GM12878 (cell line): ENCODE results near the gene MYOM1. TPM values are rescaled to one million over a fixed set of nuclear protein-coding genes. Genes with fewer than 3 reads are reported as not detected.

Source experiments
- ATAC-seq: fragments of 200-7000 bp; cut with Tn5 transposase; 3 replicates; pipeline ENCODE4 v1.9.1; 2020; ENCODE audit warnings: mild to moderate bottlenecking, moderate library complexity
- BruUV-seq: library from RNA; stranded (reverse); fragments of 400-500 nt; replicated peaks from 2 replicates; lab custom pipeline; 2021; lab: Mats Ljungman, UMichigan
- CTCF ChIA-PET: fragments of 300-600 bp; sonication (Branson Sonifier 250); formaldehyde crosslinking; extraction: SDS; loops from one replicate; lab custom pipeline; 2021; ENCODE audit warnings: inconsistent platforms; lab: Yijun Ruan, JAX
- POLR2A ChIA-PET: fragments of 350-600 bp; formaldehyde crosslinking; extraction: SDS; loops from one replicate; lab custom pipeline; 2021; ENCODE audit warnings: inconsistent platforms; lab: Charles Lee
- RAD21 ChIA-PET: fragments of 300-600 bp; sonication (Branson Sonifier 250); formaldehyde crosslinking; loops from one replicate; lab custom pipeline; 2023; ENCODE audit warnings: antibody characterized with exemption; ENCODE audit not compliant: unreplicated experiment; lab: Charles Lee
- SMC1A ChIA-PET: fragments of 300-600 bp; sonication (Branson Sonifier 250); formaldehyde crosslinking; loops from one replicate; lab custom pipeline; 2023; ENCODE audit not compliant: unreplicated experiment, uncharacterized antibody; lab: Charles Lee
- DNase-seq: peaks from one replicate; pipeline ENCODE4 v3.0.0-alpha.2; 2011; ENCODE audit warnings: low read depth, low spot score
- FAIRE-seq: peaks from 3 replicates; lab custom pipeline; 2011; peaks lifted over from hg19 to GRCh38; lab: Jason Lieb, UNC
- H2AFZ ChIP-seq: 2 replicates; pipeline ENCODE4 v1.6.0; 2011; ENCODE audit warnings: low read depth, low read length, control low read depth; ENCODE audit not compliant: control insufficient read depth
- H3K27ac ChIP-seq: 2 replicates; pipeline ENCODE4 v1.5.1; 2011; ENCODE audit warnings: control low read depth; ENCODE audit not compliant: control insufficient read depth, insufficient read depth
- H3K27me3 ChIP-seq, 2 experiments: replicated peaks in 1 of 2; 2 replicates each; pipeline versions ENCODE4 v1.6.0 to v1.6.1; 2011; ENCODE audit warnings: low read length in 1 of 2; ENCODE audit not compliant: control insufficient read depth in 2 of 2, insufficient read depth in 2 of 2
- H3K36me3 ChIP-seq, 2 experiments: 2 replicates each; pipeline ENCODE4 v1.5.1; 2011; ENCODE audit warnings: low read length in 1 of 2; ENCODE audit not compliant: control insufficient read depth in 2 of 2, insufficient read depth in 2 of 2
- H3K4me1 ChIP-seq: 2 replicates; pipeline ENCODE4 v1.6.1; 2011; ENCODE audit warnings: mild to moderate bottlenecking, low read length, moderate library complexity, mixed read lengths; ENCODE audit not compliant: control insufficient read depth, insufficient read depth
- H3K4me2 ChIP-seq: 2 replicates; pipeline ENCODE4 v1.6.0; 2011; ENCODE audit warnings: control low read depth; ENCODE audit not compliant: control insufficient read depth, insufficient read depth
- H3K4me3 ChIP-seq: fragments of 200-600 bp; sonication (generic); 2 replicates; pipeline ENCODE4 v1.5.1; 2016
- H3K79me2 ChIP-seq: 2 replicates; pipeline ENCODE4 v1.6.0; 2011; ENCODE audit warnings: low read length; ENCODE audit not compliant: control insufficient read depth, insufficient read depth
- H3K9ac ChIP-seq: 2 replicates; pipeline ENCODE4 v1.8.0; 2011; ENCODE audit warnings: low read length, control low read depth, mixed read lengths; ENCODE audit not compliant: control insufficient read depth, insufficient read depth
- H3K9me3 ChIP-seq: replicated peaks from 3 replicates; pipeline ENCODE4 v1.5.1; 2011; ENCODE audit warnings: mild to moderate bottlenecking, low read length; ENCODE audit not compliant: control insufficient read depth, insufficient read depth
- H4K20me1 ChIP-seq: 2 replicates; pipeline ENCODE4 v1.6.0; 2011; ENCODE audit not compliant: control insufficient read depth, insufficient read depth
- CEBPB ChIP-seq, 2 experiments: fragments of 150-350 bp in 1 of 2; IDR thresholded peaks; 2 replicates each; pipeline ENCODE4 v1.6.1; 2012 to 2014; ENCODE audit warnings: low read depth in 2 of 2, low read length in 2 of 2, borderline replicate concordance in 1 of 2, inconsistent platforms in 1 of 2
- CREM ChIP-seq: IDR thresholded peaks from 2 replicates; pipeline ENCODE4 v1.6.1; 2014; ENCODE audit warnings: antibody characterized with exemption, low read depth
- IRF5 ChIP-seq: fragments of 450-650 bp; IDR thresholded peaks from 2 replicates; pipeline ENCODE4 v1.6.1; 2017; ENCODE audit warnings: borderline replicate concordance
- JUNB ChIP-seq: IDR thresholded peaks from 2 replicates; pipeline ENCODE4 v1.6.1; 2016; ENCODE audit warnings: antibody characterized with exemption, mild to moderate bottlenecking
- MLLT1 ChIP-seq: fragments of 450-650 bp; IDR thresholded peaks from 2 replicates; pipeline ENCODE4 v1.6.1; 2016; ENCODE audit warnings: mild to moderate bottlenecking
- MXI1 ChIP-seq: fragments of 150-350 bp; IDR thresholded peaks from 2 replicates; pipeline ENCODE4 v1.6.1; 2011; ENCODE audit warnings: low read depth, mild to moderate bottlenecking, inconsistent platforms, low read length, improper control_type of control experiment
- NFYA ChIP-seq: IDR thresholded peaks from 2 replicates; pipeline ENCODE4 v1.6.1; 2011; ENCODE audit warnings: low read depth, mild to moderate bottlenecking, low read length, improper control_type of control experiment, borderline replicate concordance
- NR2C1 ChIP-seq: fragments of 450-650 bp; IDR thresholded peaks from 2 replicates; pipeline ENCODE4 v1.6.1; 2017; ENCODE audit warnings: antibody characterized with exemption, mild to moderate bottlenecking, moderate library complexity
- NR2F1 ChIP-seq: fragments of 450-650 bp; conservative IDR thresholded peaks from 2 replicates; pipeline ENCODE4 v1.6.1; 2017; ENCODE audit warnings: mild to moderate bottlenecking
- PKNOX1 ChIP-seq: fragments of 450-650 bp; IDR thresholded peaks from 2 replicates; pipeline ENCODE4 v1.6.1; 2016; ENCODE audit warnings: mild to moderate bottlenecking
- RAD51 ChIP-seq: fragments of 450-650 bp; IDR thresholded peaks from 2 replicates; pipeline ENCODE4 v1.6.1; 2016; ENCODE audit warnings: moderate library complexity, mild to moderate bottlenecking, inconsistent platforms
- TCF7 ChIP-seq: IDR thresholded peaks from 2 replicates; pipeline ENCODE4 v1.6.1; 2014; ENCODE audit warnings: antibody characterized with exemption, borderline replicate concordance
- WGBS: methylation state at CpG from one replicate; pipeline ENCODE4 v1.1.6; 2016; ENCODE audit warnings: low lambda C conversion rate; ENCODE audit not compliant: insufficient replicate concordance, insufficient coverage; ENCODE audit errors: missing lambda C conversion rate; 5-methylcytosine and 5-hydroxymethylcytosine counted together
- in situ Hi-C: fragments of 300-500 bp; cut with MboI; formaldehyde crosslinking; loops from 9 replicates; pipeline ENCODE4 v1.14.3; 2018; ENCODE audit warnings: mixed read lengths
- intact Hi-C: fragments of 100-400 bp; cut with micrococcal nuclease; formaldehyde crosslinking; loops from one replicate; pipeline ENCODE4 v1.14.2; 2022; ENCODE audit not compliant: unreplicated experiment
- polyA plus RNA-seq, 11 experiments: library from polyadenylated mRNA; depleted of rRNA in 4 of 11; unstranded in 6 of 11; stranded (reverse) in 5 of 11; fragments of >200 nt; fragmentation: Nextera tagmentation in 4 of 11; fragmentation: Illumina TruSeq in 1 of 11; extraction: Ambion mirVana in 4 of 11; extraction: Trizol in 1 of 11; gene quantifications; 1 replicate in 1 of 11; 2 replicates in 10 of 11; pipeline versions ENCODE4 v1.2.1 to v1.2.3, GENCODE V29; 2011 to 2016; ENCODE audit warnings: inconsistent platforms in 2 of 11, missing spikeins in 2 of 11, low read depth in 1 of 11
- total RNA-seq, 4 experiments: library from RNA; depleted of rRNA in 3 of 4; stranded (reverse); fragments of >200 nt in 3 of 4; fragmentation: Illumina TruSeq in 1 of 4; extraction: Trizol in 1 of 4; gene quantifications; 2 replicates each; pipeline versions ENCODE4 v1.2.1 to v1.2.3, GENCODE V29; 2013 to 2021

Gene MYOM1
- total and polyA plus RNA-seq, 10 of the 15 experiments (the other 5 are each of a cell fraction or from before 2014, with no cell fraction given) = 0.06 to 1.0 (median 0.57) TPM

- Histone ChIP-seq H3K27me3 (no peaks in the 10 kb centered on the region), H3K9ac (no peak overlapping the region), H3K9me3 (no peaks in the 10 kb centered on the region), H3K4me2 (no peak overlapping the region), H3K4me3 (no peak overlapping the region), H3K27ac (no peak overlapping the region), H2AFZ (no peak overlapping the region), H4K20me1 (no peaks in the 10 kb centered on the region), H3K79me2 (no peaks in the 10 kb centered on the region), H3K36me3 (no peaks in the 10 kb centered on the region), H3K4me1 (peaks cover 6% of the 10 kb centered on the region)
- intact Hi-C loops = no loop called here
- in situ Hi-C loops = no loop called here
- RAD21 ChIA-PET = no interaction called here
- no peak for FAIRE-seq
- no TSS peak for BruUV-seq
- POLR2A ChIA-PET = interaction anchor here (0.7 kb wide), 1 partner anchor 9 kb away, joined by 5 read pairs; no protein-coding TSS in a partner anchor
- no peak; the same call in 2 of the 3 replicates for ATAC-seq
- CTCF ChIA-PET = interaction anchor here (0.6 kb wide), 1 partner anchor 567 kb away, joined by 3 read pairs; no protein-coding TSS in a partner anchor
- SMC1A ChIA-PET = no interaction called here
- DNase-seq = no peak
- no peak for TF ChIP-seq MLLT1
- TF ChIP-seq NR2F1 = no peak
Measured at GRCh38 chr18:3094338-3094684, 125.5 kb downstream of the MYOM1 start.

- BruUV-seq = no TSS peak
- RAD21 ChIA-PET = no interaction called here
- H3K27me3 ChIP-seq = no peaks in the 10 kb centered on the region
- ATAC-seq = no peak
- CTCF ChIA-PET = interaction anchor here (0.6 kb wide), 1 partner anchor 567 kb away, joined by 3 read pairs; no protein-coding TSS in a partner anchor
- no peaks in the 10 kb centered on the region for H3K9me3 ChIP-seq
- SMC1A ChIA-PET = no interaction called here
- H2AFZ ChIP-seq = no peak overlapping the region
- H4K20me1 ChIP-seq = no peaks in the 10 kb centered on the region
- DNase-seq = no peak
- H3K9ac ChIP-seq = no peak overlapping the region
- no peaks in the 10 kb centered on the region for H3K36me3 ChIP-seq
- no peak overlapping the region for H3K27ac ChIP-seq
- no peak overlapping the region for H3K4me2 ChIP-seq
- in situ Hi-C loops = no loop called here
- POLR2A ChIA-PET = no interaction called here
- 65% methylated on average over 10 of the region's 10 CpGs for WGBS
- FAIRE-seq = no peak
- H3K79me2 ChIP-seq = no peaks in the 10 kb centered on the region
- intact Hi-C loops = no loop called here
- H3K4me3 ChIP-seq = no peak overlapping the region
- H3K4me1 ChIP-seq = peaks cover 6% of the 10 kb centered on the region
- TF ChIP-seq IRF5 (no peak), PKNOX1 (no peak), CREM (no peak), TCF7 (no peak), NFYA (no peak), JUNB (no peak), MXI1 (no peak), CEBPB (IDR thresholded peaks at IDR 0.05; ENCODE audit: borderline replicate concordance in 1 of 2, low read depth in 2 of 2, low read length in 2 of 2) (no peak), RAD51 (no peak), NR2C1 (no peak)
Measured at GRCh38 chr18:3093624-3094337, 126.0 kb downstream of the MYOM1 start.
